GM19463 (cell line): ENCODE measurements around the gene CNTN5.

ENCODE experiments used
- ATAC-seq: cut with Tn5 transposase; IDR thresholded peaks from one replicate; pipeline ENCODE4 v1.9.1; 2021; ENCODE audit warnings: mild to moderate bottlenecking, moderate library complexity; ENCODE audit not compliant: unreplicated experiment

The CNTN5 gene

GRCh38 chr11:100396266-100396665 lies 1375.5 kb downstream of the CNTN5 start:
- no peak for ATAC-seq

- ATAC-seq = no peak
These were observed 1376.7 kb downstream of the CNTN5 start for GRCh38 chr11:100397401-100397800.

DNA sequence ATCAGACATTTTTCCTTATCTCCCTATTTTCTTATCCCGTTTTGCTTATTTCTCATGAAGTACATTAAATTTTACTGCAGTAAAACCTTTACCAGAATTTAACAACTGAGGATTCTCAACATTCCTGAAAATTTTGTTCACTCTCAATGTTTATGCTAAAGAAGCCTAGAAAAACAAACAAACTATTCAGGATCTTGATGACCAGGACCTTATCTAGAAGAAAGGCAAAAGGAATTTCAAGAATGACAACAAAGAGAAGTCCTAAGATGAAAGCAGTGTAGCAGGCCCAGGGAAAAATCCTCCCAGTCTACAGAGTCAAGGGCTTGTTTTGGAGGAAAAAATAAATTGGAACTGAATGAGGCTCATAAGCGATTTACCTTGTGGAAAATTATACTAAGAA lies 1383.1 kb downstream of the CNTN5 start:
- ATAC-seq = no peak

GRCh38 chr11:100404907-100405306 lies 1384.2 kb downstream of the CNTN5 start:
- no peak for ATAC-seq
